A673 (cell line): Measurements from ENCODE around the gene SEZ6L2.

Experiments used
- EZH2 ChIP-seq: fragments of 200-600 bp; sonication (generic); IDR thresholded peaks from 2 replicates; pipeline ENCODE4 v1.6.1; 2017; ENCODE audit warnings: borderline replicate concordance, low read depth, mild to moderate bottlenecking, mixed read lengths, antibody characterized with exemption, low read length; ENCODE audit not compliant: poor library complexity, severe bottlenecking
- TF ChIP-seq, protein P1 (sequence below): fragments of 300-800, 200-600 bp; sonication (generic); conservative IDR thresholded peaks from 2 replicates; pipeline ENCODE4 v1.5.1; 2017; ENCODE audit warnings: low read depth, mild to moderate bottlenecking, antibody characterized with exemption, low read length, moderate library complexity, mixed read lengths

GRCh38 chr16:29840240-29840639, 59.1 kb downstream of the SEZ6L2 start:
- TF ChIP-seq, protein P1, sequence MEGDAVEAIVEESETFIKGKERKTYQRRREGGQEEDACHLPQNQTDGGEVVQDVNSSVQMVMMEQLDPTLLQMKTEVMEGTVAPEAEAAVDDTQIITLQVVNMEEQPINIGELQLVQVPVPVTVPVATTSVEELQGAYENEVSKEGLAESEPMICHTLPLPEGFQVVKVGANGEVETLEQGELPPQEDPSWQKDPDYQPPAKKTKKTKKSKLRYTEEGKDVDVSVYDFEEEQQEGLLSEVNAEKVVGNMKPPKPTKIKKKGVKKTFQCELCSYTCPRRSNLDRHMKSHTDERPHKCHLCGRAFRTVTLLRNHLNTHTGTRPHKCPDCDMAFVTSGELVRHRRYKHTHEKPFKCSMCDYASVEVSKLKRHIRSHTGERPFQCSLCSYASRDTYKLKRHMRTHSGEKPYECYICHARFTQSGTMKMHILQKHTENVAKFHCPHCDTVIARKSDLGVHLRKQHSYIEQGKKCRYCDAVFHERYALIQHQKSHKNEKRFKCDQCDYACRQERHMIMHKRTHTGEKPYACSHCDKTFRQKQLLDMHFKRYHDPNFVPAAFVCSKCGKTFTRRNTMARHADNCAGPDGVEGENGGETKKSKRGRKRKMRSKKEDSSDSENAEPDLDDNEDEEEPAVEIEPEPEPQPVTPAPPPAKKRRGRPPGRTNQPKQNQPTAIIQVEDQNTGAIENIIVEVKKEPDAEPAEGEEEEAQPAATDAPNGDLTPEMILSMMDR: no peak
- no peak for TF ChIP-seq EZH2
